Memory B cell (primary cell): ENCODE results near the gene SLC6A8.
A peak's percentile ranks its signal among the peaks of the same experiment; 100 is the strongest.
"Not testable (repeated sequence)": the region's sequence is repeated elsewhere in the genome, so short reads cannot be mapped to it uniquely, and the experiment has no call there.

Experiments
- ATAC-seq: fragments of 150-1000 bp; cut with Tn5 transposase; 2 replicates; pipeline ENCODE4 v1.10.0; 2021; ENCODE audit warnings: low read depth, mild to moderate bottlenecking, moderate library complexity
- DNase-seq, 2 donors: peaks; one replicate each; pipeline ENCODE4 v3.0.0; 2022; ENCODE audit warnings: low spot score in 2 of 2
- H3K27ac Mint-ChIP-seq: one replicate; pipeline ENCODE4 v1.8.0; 2022; ENCODE audit warnings: mild to moderate bottlenecking, moderate library complexity, mixed read lengths
- H3K27me3 Mint-ChIP-seq: one replicate; pipeline ENCODE4 v1.8.0; 2022; ENCODE audit warnings: mixed read lengths
- H3K36me3 Mint-ChIP-seq: one replicate; pipeline ENCODE4 v1.8.0; 2022; ENCODE audit warnings: mild to moderate bottlenecking, mixed read lengths
- H3K4me1 Mint-ChIP-seq: one replicate; pipeline ENCODE4 v1.8.0; 2022; ENCODE audit warnings: mixed read lengths
- H3K4me3 Mint-ChIP-seq: one replicate; pipeline ENCODE4 v1.8.0; 2022; ENCODE audit warnings: mild to moderate bottlenecking, moderate library complexity, mixed read lengths
- H3K9me3 Mint-ChIP-seq: one replicate; pipeline ENCODE4 v1.8.0; 2022; ENCODE audit warnings: mixed read lengths

SLC6A8 gene

DNA sequence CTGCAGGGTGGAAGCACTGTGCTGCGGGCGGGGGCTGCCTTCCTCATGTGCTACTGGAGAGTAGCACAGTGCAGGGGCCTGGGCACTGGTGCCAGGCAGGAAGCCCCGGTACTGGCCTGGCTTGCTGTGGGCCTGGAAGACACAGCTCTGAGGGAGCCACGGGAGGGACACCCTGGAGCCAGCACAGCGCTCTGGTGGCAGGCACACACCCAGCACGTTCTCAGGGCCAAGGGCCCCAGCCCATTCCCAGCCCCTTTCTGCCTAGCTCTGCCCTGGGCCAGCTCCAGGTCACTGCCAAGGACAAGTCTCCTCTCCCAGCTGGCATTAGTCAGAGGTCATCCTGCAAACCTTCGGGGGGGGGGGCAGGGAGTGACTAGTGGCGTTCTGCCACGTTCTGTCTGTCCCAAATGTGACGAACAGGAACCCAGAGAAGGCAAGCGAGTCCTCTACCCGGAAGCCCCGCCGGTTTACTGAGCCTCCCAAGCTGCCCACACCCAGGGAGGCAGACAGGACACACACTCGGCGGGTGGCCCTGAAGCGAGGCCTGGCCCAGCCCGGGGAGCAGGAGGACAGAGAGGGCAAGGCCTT lies 12.2 kb downstream of the SLC6A8 start:
- not testable (repeated sequence) for H3K9me3 Mint-ChIP-seq, H3K36me3 Mint-ChIP-seq, ATAC-seq, DNase-seq, H3K27ac Mint-ChIP-seq, H3K27me3 Mint-ChIP-seq, H3K4me3 Mint-ChIP-seq, H3K4me1 Mint-ChIP-seq

DNA sequence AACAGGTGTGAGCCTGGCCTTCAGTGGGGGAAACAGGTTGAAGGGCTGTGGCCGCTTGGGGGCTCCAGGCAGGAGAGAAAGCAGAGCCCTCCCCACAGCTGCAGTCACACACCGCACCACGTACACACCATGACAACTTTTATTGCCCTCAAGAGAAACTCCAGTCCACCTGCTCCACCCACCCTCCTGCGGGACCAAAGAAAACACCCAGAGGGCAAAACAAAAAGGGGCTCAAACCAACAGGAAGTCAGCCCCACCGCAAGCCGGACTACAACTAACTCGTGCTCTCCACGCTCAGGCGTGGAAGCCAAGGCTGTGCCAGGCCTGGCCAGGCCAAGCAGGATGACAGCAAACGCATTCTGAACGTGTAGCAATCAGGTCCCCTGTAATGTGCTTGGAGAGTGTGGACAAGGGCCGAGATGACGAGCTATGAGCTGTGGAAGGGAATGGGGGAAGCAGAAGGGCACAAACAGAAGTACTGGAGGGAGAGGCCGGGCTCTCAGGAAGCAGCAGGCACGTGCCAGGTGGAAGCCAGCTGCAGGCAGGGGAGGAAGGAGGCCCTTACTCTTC lies 12.7 kb downstream of the SLC6A8 start:
- H3K9me3 Mint-ChIP-seq = no peaks in the 10 kb centered on the region
- H3K36me3 Mint-ChIP-seq = peaks cover 8% of the 10 kb centered on the region
- no peak for DNase-seq
- H3K4me1 Mint-ChIP-seq = no peaks in the 10 kb centered on the region
- no peaks in the 10 kb centered on the region for H3K27me3 Mint-ChIP-seq
- no peak overlapping the region for H3K27ac Mint-ChIP-seq
- no peak overlapping the region for H3K4me3 Mint-ChIP-seq
- no peak for ATAC-seq

DNA sequence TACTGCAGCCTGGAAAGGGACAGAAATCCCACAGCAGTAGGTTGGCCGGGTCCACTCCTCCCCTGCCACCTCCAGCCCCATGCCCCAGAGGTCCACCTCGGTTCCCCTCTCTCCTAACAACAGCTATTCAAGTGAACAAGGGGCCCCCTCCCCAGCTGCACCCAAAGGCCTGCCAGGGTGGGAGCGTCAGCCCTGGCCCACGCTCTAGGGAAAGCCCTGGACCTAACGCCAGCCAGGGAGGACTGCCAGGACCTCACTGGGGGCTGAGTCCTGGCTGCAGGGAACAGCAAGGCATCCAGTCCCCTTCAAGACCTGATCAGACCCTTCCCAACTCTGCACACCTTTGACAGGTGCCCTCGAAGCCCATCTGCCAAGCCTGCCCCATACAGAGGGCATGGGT lies 13.2 kb downstream of the SLC6A8 start:
- no peak for DNase-seq
- H3K4me1 Mint-ChIP-seq = no peaks in the 10 kb centered on the region
- peaks cover 8% of the 10 kb centered on the region for H3K36me3 Mint-ChIP-seq
- H3K4me3 Mint-ChIP-seq = no peak overlapping the region
- no peaks in the 10 kb centered on the region for H3K27me3 Mint-ChIP-seq
- no peak for ATAC-seq
- H3K27ac Mint-ChIP-seq = no peak overlapping the region
- no peaks in the 10 kb centered on the region for H3K9me3 Mint-ChIP-seq

DNA sequence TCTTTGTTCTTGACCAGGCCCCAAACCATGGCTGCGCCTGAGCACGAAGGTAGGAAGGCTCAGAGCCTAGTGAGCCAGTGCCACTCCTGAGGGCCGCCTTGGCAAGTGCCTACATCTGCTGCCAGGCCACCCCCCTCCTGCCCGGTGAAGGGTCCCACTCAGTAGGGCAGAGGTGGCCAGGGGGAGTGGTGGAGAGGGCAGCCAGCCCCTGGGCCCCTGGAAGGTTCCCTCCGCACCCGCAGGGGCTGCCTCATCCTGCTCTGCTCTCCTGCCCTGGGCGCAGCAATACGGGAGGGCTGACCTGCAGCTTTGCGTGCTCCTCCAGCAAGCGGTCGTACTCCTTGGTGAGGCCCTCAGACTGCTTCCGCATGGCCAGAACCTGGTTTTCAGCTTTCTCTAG lies 14.0 kb downstream of the SLC6A8 start:
- H3K27me3 Mint-ChIP-seq = no peaks in the 10 kb centered on the region
- ATAC-seq (no peak), DNase-seq (no peak)
- H3K36me3 Mint-ChIP-seq = peaks cover 13% of the 10 kb centered on the region
- no peaks in the 10 kb centered on the region for H3K9me3 Mint-ChIP-seq
- no peak overlapping the region for H3K27ac Mint-ChIP-seq
- H3K4me1 Mint-ChIP-seq = peaks cover 3% of the 10 kb centered on the region
- H3K4me3 Mint-ChIP-seq = no peak overlapping the region

DNA sequence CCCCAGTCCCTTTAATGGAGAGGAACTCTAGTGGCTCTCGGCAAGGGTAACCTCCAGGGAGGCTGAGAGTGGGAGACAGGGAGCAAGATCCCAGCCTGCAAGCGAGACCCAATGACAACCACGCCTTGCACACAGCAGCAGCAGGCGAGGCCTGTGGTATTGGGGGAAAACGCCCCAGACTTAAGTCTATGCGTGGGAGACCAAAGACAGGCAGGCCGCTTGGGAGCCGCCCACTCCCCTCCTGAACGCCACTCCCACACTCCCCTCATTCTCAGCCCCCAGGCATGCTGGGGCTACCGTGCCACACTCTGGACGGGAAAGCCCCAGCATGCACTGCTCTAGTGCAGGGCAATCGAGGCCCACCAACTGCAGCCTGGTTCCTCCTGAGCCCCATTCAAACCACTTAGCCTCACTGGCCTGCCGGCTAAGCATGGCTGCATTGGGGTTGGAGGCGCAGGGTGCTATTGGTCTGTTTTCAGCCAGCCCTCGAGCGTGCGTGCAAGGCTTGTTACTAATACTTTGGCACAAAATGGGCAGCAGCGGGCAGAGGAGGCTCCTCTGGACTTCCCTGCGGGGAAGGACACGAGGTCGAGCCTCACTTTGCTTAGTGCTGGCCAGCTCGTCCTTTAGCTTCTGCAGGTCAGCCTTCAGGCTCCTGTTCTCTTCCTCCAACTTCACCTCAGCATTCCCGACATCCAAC lies 14.8 kb downstream of the SLC6A8 start:
- Mint-ChIP-seq H3K27me3 (no peaks in the 10 kb centered on the region), H3K4me3 (no peak overlapping the region), H3K4me1 (peaks cover 6% of the 10 kb centered on the region), H3K9me3 (no peaks in the 10 kb centered on the region), H3K36me3 (peaks cover 8% of the 10 kb centered on the region), H3K27ac (no peak overlapping the region)
- DNase-seq (no peak), ATAC-seq (no peak)

DNA sequence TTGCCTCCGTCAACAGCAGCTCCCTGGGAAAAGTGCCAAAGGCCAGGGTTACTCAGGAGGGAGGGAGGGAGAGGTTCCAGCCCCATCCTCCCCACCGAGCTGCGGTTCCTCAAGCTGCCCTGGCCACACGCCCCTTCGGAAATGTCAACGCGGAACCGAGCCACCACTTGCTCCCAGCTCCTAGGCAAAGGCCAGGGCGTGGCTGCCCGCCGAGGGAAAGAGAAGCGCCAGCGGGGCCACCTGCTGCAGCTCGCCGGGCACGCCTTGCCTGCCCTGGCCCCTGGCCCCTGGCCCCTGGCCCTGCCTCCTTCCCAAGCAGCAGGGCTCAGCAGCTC lies 15.3 kb downstream of the SLC6A8 start:
- H3K4me1 Mint-ChIP-seq = peaks cover 6% of the 10 kb centered on the region
- no peaks in the 10 kb centered on the region for H3K27me3 Mint-ChIP-seq
- H3K36me3 Mint-ChIP-seq = peaks cover 7% of the 10 kb centered on the region
- DNase-seq (no peak), ATAC-seq (no peak)
- H3K9me3 Mint-ChIP-seq = no peaks in the 10 kb centered on the region
- H3K27ac Mint-ChIP-seq = no peak overlapping the region
- no peak overlapping the region for H3K4me3 Mint-ChIP-seq

DNA sequence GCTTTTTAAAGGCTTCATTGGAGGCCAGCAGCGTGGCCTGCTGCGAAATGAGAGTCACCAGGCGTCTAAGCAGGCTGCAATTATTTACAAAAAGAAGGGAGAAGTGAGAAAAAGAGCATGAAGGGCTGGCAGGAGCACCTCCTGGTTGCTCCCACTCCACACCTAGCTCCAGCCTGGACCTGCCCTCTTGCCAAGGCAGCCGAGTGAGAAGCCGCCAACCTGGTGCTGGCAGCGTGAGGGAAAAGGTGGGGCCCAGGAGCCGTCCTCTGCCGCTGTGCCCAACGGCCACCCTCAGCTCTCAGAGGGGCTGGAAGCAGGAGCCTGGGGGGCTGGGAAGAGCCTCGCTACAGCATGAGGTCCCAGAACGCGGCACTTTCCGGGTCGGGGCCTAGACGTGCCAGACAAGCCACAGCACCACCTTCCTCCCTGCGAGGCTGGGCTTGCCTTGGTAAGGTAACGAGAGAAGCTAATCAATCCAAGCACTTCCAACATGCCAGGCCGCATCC lies 16.3 kb downstream of the SLC6A8 start:
- no peak overlapping the region for H3K27ac Mint-ChIP-seq
- ATAC-seq (no peak), DNase-seq (no peak)
- H3K4me1 Mint-ChIP-seq = peaks cover 6% of the 10 kb centered on the region
- H3K36me3 Mint-ChIP-seq = peaks cover 9% of the 10 kb centered on the region
- no peaks in the 10 kb centered on the region for H3K9me3 Mint-ChIP-seq
- no peaks in the 10 kb centered on the region for H3K27me3 Mint-ChIP-seq
- H3K4me3 Mint-ChIP-seq = no peak overlapping the region

DNA sequence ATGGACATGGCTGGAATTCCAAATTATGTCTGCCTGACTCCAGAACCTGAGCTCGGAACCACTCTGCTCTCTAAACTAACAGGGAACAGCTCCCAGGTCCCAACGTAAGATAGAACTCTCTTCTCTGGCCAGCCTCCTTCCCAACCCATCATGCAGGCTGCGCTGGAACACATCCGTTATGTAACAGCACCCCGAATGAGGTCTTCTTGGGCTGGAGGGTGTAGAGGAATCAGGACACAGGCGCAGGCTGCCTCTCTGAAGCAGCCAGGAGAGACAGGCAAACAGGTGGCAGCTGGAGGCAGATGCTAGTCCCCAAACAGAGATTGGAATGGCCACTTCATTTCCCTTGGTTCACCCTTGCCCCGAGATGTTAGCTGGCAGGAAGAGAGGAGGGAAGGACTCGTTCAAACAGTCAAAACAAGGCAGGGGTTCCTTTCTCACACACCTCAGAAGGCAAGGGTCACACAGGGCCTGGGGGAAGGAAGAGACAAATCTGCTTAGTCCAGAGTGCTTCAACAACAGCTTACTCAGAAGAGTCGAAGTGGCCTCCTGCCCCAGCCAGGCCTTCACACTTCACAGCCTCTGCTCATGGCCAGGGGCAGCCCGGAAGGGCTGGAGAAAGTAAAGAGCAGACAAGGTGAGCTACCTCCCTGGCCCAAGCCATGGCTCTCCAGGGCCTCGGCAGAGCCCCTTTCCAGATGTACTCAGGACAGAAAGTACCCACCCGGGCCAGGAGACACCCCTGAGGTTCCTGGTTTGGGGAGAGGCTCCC lies 17.1 kb downstream of the SLC6A8 start:
- not testable (repeated sequence) for H3K27ac Mint-ChIP-seq, H3K4me3 Mint-ChIP-seq, ATAC-seq, H3K36me3 Mint-ChIP-seq, H3K27me3 Mint-ChIP-seq, H3K4me1 Mint-ChIP-seq, H3K9me3 Mint-ChIP-seq, DNase-seq

DNA sequence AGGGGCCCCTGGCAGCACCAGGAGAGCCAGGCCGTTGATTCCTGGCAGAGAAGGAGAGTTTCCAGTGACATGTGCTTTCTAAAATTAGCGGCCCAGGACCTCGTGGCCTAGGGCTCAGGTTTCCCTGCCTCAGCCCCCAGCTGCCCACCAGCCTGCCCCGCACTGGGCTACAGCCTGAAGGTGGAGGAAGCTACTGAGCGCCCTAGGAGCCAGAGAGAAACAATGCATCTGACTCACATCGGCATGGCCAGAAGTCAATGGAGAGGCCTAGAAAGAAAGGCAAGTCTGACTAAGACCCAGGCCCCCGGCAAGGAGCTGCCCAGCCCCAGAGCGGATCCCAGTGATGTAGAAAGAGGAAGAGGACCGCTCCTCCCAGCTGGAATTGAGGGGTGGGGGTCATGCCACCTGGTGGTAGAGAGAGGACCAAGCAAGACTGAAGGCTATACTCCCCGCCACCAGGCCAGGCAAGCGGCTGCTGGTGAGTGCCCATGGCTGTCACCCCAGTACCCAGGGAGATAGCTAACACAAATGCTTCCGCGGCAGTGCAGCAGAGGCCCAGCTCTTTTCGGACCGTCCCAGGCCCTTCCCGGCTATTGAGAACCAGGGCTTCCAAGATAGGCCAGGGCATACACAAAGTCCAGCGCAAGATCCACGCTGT lies 17.8 kb downstream of the SLC6A8 start:
- not testable (repeated sequence) for H3K4me1 Mint-ChIP-seq, H3K27me3 Mint-ChIP-seq, DNase-seq, H3K9me3 Mint-ChIP-seq, H3K27ac Mint-ChIP-seq, ATAC-seq, H3K4me3 Mint-ChIP-seq
- H3K36me3 Mint-ChIP-seq = peaks cover 12% of the 10 kb centered on the region

DNA sequence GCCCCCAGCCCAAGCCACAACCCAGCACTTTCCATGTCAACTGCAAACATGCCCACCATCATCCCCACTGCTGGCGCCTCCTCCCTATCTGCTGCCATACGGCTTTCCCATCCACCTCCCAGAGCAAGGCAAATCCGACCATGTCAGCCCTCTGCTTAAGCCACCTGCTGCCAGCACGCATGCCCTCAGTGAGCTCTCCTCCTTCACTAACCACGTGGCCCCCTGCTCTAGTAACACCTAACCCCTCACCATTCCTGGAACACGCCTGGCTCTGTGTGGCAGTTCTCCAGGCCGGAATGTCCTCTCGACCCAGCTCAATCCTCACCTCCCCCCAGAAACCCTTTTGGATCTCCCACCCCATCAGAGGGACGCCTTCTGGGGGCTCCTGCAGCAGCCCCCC lies 19.1 kb downstream of the SLC6A8 start:
- ATAC-seq (no peak), DNase-seq (no peak)
- peaks cover 6% of the 10 kb centered on the region for H3K4me1 Mint-ChIP-seq
- H3K9me3 Mint-ChIP-seq = no peaks in the 10 kb centered on the region
- H3K4me3 Mint-ChIP-seq = no peak overlapping the region
- H3K27ac Mint-ChIP-seq = peak overlapping the region; percentile 35
- peaks cover 18% of the 10 kb centered on the region for H3K36me3 Mint-ChIP-seq
- no peaks in the 10 kb centered on the region for H3K27me3 Mint-ChIP-seq

DNA sequence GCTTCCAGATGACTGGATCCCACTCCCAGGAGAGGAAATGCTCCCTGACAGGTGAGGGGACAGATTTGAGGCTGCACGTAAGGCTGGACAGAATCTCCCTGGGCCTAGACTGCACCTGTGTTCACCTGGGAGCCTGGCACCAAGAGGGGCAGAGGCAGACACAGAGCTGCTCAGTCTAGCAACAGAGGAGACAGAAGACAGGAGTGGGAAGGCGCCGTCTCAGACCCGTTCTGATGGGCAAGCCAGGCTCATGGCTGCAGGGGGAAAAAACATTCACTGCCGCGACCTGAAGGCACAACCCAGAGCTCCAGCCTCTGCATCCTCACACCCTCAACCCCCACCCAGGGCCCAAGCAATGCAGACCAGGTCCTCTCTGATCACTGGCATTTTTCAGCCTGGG lies 19.7 kb downstream of the SLC6A8 start:
- no peak for DNase-seq
- no peak for ATAC-seq
- Mint-ChIP-seq H3K4me3 (no peak overlapping the region), H3K27me3 (no peaks in the 10 kb centered on the region), H3K4me1 (peaks cover 6% of the 10 kb centered on the region), H3K36me3 (peaks cover 18% of the 10 kb centered on the region), H3K27ac (no peak overlapping the region), H3K9me3 (no peaks in the 10 kb centered on the region)

DNA sequence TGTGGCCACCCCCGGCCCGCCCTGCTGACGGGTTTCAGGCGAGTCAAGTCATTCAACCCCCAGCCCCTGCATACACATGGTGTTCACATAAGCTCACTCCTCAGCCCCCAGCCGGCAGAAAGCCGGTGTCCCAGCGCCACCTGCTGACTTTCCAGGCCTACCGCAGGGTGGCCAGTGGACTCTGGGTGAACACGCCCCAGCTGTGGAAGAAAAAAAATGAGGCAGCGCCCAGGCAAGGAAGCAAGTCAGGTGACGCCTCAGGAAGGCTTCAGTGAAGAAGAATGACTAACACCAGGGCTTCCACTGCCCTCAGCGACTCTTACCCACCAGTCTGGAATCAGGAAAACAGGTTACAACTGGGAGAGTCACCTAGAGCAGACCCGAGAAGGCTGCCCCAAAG lies 20.7 kb downstream of the SLC6A8 start:
- no peak for DNase-seq
- H3K27me3 Mint-ChIP-seq = no peaks in the 10 kb centered on the region
- peaks cover 6% of the 10 kb centered on the region for H3K4me1 Mint-ChIP-seq
- no peak overlapping the region for H3K27ac Mint-ChIP-seq
- peaks cover 19% of the 10 kb centered on the region for H3K36me3 Mint-ChIP-seq
- H3K4me3 Mint-ChIP-seq = no peak overlapping the region
- ATAC-seq = peak; percentile 49
- H3K9me3 Mint-ChIP-seq = no peaks in the 10 kb centered on the region

DNA sequence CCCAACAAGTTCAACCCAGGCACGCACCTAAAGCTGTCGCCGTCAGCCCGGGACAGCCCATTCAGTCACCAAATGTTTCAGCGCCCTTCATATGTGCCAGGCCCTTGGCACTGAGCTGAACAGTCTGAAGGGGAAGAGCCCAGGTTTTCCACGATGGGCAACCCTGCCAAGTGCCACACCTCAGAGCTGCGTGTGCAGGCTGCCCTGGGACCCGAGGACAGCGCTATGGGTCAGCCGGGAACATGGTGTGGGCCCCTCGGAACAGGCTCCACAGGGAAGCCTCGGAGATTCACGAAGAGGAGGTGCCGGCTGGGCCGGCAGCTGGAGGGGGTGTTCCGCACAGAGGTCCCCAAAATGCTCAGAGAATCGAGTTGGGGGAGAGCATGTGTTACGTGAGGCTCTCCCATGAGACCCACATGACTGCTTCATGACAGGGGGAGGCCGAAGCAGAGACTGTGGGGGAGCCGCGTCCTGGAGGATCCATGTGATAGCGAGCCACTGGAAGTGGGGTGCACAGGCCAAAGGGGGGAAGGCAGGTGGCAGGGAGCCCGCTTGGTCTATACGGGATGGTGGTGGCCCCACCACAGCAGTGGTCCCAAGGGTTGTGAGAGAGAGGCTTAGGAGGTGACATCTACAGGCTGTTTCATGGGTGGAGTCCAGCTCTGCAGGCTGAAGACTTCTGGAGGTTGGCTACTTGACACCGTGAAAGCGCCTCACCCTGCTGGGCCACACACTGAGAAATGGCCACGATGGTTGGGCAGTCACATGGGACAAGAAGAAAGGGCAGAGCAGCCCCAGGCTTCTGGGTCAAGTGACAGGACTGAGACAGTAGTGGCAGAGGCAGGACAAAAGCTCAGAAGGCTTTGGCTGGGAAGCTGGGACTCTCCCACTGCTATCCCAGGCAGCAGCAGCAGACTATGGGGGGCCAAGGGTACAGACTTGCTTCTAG lies 22.3 kb downstream of the SLC6A8 start:
- Mint-ChIP-seq H3K27me3 (no peaks in the 10 kb centered on the region), H3K9me3 (no peaks in the 10 kb centered on the region), H3K4me3 (no peak overlapping the region), H3K27ac (no peak overlapping the region), H3K36me3 (peaks cover 19% of the 10 kb centered on the region), H3K4me1 (peaks cover 6% of the 10 kb centered on the region)
- ATAC-seq (no peak), DNase-seq (no peak)
